Peyer's patch (tissue), 4 donors: ENCODE data around the gene NKX2-1.

Source experiments
- POLR2A ChIP-seq, 2 donors: fragments of 450-650 bp; IDR thresholded peaks; one replicate each; pipeline ENCODE4 v1.5.1; 2017; ENCODE audit warnings: antibody characterized with exemption in 2 of 2, mild to moderate bottlenecking in 2 of 2, moderate library complexity in 2 of 2
- TF ChIP-seq, protein P1 (sequence below), 6 experiments: fragments of 450-650 bp in 4 of 6; fragments of 200-600 bp in 2 of 6; sonication (generic) in 1 of 6; IDR thresholded peaks; one replicate each; pipeline ENCODE4 v1.5.1; 2017 to 2019; ENCODE audit warnings: antibody characterized with exemption in 6 of 6, mild to moderate bottlenecking in 3 of 6, moderate library complexity in 1 of 6

DNA sequence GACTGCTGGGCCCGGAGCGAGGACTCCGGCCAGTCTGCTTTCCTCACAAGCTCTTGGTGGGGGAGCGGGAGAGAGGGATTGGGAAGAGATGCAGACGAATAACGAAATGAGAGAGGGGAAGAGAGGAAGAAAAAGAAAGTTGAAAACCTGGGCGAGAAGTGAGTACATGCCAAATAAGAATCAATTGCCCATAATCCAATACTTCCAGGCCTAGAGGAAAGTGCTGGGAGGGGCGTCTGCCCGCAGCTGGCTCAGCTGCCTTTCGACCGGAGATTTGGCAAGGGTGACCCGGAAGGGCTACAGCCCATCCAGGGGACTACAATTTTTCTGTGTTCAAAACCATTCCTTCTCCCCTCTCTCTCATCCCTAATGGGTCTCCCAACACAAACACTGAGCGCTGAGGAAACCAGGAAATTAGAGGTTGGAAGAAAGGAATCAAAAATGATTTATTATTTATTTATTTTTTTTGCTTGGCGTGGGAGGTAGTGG lies 4.9 kb downstream of the NKX2-1 start:
- TF ChIP-seq, protein P1, sequence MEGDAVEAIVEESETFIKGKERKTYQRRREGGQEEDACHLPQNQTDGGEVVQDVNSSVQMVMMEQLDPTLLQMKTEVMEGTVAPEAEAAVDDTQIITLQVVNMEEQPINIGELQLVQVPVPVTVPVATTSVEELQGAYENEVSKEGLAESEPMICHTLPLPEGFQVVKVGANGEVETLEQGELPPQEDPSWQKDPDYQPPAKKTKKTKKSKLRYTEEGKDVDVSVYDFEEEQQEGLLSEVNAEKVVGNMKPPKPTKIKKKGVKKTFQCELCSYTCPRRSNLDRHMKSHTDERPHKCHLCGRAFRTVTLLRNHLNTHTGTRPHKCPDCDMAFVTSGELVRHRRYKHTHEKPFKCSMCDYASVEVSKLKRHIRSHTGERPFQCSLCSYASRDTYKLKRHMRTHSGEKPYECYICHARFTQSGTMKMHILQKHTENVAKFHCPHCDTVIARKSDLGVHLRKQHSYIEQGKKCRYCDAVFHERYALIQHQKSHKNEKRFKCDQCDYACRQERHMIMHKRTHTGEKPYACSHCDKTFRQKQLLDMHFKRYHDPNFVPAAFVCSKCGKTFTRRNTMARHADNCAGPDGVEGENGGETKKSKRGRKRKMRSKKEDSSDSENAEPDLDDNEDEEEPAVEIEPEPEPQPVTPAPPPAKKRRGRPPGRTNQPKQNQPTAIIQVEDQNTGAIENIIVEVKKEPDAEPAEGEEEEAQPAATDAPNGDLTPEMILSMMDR (IDR thresholded peaks at IDR 0.05): no peak
- no peak for TF ChIP-seq POLR2A (IDR thresholded peaks at IDR 0.05)
